ENCODE data around the gene S1PR3.

Gene S1PR3

DNA sequence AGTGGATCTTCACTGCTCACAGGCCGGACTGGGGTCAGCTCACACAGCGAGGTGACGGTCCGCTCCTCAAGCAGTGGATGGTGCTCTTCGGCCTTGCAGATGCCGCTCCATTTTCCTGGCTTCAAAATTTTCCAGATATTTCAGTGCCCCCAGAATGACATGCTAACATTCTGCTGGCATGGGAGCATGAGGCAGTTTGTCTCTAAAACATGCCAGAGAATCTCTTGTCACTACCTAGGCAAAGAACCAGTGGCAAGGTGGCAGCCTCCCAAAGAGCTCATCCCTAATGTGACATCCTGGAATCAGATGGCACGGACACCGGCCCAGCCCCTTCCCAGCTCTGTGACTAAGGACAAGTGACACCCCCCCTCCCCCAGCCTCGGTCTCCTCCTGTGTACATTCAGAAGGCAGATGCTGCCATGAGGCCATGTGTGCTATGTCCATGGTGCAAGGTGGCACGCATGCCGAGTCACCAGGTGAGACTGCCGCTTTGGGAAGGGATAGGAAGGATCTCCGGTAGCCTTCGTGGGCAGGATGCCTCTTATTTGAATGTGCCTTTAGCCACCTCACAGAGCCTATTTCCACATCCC lies 2.7 kb downstream of the S1PR3 start:
- no peak for DNase-seq

DNA sequence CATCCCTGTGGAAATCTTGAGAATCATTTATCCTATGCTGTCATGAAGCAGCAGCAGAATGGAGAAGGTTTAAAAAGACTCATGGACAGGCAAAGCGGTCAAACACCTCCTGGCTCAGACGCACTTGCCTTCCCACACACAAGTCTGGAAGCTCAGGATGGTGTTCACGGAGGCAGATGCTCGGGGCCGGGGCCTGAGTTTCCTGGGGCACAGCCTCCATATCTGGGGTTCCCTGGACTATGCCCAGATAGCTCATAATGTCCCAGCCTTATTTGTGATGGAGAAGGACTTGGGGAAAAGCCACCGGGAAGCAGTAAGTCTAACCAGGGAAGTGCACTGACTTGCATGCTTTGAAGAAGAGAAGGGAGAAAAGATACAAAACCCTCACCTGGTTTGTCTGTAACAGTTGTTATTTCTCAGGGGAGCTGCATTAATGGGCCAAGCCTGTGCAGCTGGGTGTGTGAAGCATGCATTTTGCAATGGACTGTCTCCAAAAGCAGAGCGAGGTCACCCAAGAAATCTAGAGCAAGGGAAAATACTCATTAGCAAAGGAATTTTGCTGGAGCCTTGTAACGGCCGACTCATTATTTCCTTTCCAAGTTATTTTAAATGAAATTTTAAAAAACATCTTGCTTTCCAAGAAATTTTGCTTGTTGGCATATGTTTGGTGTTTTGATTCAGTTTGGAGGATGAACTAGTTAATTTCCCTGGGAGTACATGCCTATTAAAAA lies 3.4 kb downstream of the S1PR3 start:
- DNase-seq: no peak

DNA sequence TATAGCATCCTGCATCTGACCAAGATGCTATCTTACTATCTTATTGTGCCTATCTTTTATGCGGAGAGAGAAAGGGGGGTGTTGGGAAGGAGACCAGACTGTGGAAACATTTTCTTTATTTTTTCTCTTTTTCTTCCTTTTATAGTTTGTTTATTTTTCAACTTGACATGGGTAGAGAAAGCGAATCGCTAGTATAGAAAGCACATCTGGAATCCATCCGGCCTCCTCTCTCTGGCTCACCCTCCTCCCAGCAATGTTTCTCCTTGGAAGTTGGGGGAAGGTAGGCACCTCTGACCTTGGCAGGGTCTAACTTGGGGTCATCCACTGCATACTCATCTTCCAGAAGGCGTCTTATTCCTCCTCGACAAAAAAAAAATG lies 3.9 kb downstream of the S1PR3 start:
- no peak for DNase-seq

DNA sequence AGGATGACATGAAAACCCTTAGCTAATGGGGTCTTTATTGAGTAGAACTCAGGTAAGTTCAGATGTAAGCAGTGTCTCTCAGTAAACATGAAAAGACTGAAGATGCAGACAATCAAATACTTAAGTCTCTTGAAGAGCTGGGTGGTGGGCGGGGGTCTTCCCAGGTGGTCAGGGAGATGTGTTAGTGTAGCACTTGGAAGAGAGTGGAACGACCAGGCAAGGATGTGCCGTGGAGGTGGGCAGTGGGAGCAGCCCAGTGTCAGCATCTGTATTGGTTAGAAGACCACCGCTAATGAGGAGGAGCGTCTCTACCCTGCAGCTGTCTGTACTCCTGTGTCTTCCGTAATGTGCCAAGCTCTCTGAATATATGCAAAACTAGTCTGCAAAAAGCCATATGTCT lies 4.4 kb downstream of the S1PR3 start:
- DNase-seq: no peak

DNA sequence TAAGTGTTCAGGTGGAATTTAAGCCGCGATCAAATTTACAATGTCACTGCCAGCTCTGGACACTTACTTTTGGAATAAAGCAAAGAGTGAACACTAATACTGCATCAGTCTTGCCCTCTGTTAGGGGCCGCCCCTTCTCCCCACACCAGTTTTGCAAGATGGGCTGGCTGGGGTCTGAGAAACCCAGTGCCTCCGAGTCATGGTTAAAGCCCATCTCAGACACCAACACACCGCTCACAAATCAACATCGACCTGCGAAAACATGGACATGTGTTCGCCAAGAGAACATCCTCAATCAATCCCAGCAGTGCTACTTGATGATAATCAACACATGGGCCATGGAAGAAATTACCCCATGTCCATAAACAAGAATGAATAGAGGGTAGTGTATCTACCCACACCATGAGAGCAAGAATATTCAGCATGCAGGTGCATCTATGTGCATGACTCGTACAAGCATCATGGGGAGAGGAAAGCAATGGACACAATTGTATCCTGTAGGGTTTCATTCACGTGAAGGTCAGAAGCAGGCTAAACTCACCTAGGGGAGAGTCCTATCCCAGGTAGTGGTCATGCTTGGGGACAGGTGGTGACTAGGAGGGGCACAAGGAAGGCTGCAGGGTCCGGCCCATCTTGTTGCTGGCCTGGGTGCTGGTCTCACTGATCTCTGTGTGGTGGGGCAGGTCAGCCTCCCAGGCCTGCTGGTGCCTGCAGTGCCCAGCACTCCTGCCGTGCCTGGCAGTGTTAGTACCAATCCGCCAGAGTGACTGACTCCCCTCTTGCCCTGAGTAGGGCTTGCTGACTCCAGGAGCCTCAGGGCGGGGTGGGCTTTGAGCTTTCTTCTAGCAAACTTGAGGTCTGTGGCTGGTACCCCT lies 5.0 kb downstream of the S1PR3 start:
- DNase-seq: no peak

DNA sequence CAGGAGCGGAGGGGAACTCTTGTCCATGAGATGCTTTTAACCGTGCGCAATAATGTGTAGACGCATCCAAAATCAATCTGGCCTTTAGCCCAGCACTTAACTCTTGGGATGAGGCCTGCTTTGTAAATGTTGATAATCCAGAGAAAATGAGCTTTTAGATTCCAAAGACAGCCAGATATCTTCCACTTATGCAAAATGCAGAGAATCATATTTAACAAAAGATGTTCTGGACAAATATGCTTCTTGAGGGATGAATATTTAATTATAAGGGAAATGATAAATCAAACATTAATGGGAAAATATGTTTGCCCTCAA lies 5.6 kb downstream of the S1PR3 start:
- no peak for DNase-seq

DNA sequence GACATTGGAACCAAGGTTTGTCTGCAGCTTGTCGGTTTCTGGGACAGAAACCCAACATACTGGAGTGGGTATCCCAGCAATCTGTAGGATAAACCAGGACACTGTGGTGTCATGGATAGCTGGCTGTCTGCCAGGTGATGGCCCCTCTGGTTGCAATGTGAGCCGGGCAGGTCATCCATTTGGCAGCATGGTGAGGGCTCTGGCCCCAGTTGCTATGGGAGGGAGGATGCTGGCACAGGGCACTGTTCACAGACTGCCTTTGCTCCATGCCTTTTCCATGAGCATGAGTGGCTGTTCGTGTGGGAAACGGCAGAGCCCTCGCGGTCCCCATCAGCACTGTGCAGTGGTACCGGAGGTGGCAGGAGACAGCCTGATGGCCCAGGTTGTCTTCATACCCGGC lies 6.4 kb downstream of the S1PR3 start:
- no peak for DNase-seq

DNA sequence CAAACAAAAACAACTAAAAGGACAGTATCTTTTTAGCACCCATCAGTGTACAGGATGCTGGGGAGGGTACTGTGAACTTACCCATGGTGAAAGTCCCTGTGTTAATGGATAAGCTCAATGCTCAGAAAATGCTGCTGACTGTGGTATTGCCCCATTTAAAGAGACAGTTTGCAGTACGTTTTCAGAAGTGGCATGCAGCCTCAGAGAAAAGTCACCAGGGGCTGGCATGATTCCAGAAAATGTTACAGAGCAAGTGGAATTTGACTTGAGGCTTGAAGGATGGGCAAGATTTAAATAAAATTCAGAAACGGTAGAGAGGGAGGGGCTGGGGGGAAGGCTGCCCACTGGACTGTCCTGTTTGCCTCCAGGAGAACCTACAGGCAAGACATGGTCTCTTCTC lies 7.2 kb downstream of the S1PR3 start:
- DNase-seq: no peak

DNA sequence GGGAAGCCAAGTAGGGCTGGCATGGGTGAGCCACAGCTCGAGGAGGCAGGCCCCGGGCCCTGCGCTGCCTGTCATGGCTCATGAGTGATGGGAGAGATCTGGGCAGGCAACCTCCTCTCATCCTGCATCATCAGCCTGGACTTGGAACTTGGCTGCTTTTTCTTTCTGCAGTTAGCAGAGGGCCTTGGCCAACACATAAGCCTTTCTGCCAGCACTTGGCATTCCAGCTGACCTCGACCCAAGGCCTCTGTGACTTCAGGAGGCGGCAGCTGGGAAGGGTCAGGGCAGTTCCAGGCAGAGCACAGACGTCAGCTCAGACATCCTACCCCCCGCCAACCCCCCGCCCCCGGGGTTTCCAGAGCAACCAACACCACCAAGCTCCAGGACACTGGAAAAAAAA lies 7.6 kb downstream of the S1PR3 start:
- DNase-seq: no peak

DNA sequence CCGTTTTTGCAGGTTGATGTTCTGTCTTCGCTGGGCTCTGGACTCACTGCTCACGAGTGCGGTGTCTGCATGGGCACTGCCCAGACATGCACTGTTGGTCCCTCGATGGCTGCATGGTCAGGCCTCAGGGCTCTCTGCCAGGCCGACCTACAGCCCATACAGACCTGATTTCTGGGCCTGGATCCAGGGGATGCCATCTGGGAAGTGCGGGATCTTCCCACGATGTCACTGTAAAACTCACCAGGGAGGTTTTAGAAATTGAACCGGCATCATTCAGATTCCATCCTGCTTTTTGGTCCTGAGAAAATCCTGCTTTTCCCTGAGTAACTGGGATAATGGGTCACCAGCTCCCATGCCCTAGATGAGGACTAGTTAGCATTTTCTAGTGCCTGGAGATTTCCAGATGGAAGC lies 9.1 kb downstream of the S1PR3 start:
- no peak for DNase-seq

DNA sequence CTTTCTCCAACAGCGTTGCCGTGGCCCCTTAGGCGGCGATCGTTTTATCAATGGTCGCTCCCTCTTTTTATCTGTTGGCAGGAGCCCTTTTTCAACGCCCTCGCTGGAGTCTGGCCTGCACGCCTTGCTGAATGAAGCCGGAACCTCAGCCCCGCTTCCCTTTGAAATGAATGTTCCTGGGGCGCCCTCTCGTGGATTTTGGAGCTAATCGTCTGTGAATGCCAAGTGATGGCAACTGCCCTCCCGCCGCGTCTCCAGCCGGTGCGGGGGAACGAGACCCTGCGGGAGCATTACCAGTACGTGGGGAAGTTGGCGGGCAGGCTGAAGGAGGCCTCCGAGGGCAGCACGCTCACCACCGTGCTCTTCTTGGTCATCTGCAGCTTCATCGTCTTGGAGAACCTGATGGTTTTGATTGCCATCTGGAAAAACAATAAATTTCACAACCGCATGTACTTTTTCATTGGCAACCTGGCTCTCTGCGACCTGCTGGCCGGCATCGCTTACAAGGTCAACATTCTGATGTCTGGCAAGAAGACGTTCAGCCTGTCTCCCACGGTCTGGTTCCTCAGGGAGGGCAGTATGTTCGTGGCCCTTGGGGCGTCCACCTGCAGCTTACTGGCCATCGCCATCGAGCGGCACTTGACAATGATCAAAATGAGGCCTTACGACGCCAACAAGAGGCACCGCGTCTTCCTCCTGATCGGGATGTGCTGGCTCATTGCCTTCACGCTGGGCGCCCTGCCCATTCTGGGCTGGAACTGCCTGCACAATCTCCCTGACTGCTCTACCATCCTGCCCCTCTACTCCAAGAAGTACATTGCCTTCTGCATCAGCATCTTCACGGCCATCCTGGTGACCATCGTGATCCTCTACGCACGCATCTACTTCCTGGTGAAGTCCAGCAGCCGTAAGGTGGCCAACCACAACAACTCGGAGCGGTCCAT lies 10.0 kb downstream of the S1PR3 start:
- no peak for DNase-seq

DNA sequence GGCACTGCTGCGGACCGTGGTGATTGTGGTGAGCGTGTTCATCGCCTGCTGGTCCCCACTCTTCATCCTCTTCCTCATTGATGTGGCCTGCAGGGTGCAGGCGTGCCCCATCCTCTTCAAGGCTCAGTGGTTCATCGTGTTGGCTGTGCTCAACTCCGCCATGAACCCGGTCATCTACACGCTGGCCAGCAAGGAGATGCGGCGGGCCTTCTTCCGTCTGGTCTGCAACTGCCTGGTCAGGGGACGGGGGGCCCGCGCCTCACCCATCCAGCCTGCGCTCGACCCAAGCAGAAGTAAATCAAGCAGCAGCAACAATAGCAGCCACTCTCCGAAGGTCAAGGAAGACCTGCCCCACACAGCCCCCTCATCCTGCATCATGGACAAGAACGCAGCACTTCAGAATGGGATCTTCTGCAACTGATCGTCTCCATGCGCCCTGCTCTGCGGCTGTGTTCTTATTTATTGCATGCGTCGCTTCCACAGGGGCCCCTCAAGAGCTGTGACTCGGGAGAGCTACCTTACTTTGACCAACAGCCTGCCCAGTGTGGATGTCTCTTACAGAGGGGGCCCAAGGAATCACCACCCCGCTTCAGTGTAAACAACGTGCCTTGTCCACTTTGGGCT lies 10.8 kb downstream of the S1PR3 start:
- no peak for DNase-seq

DNA sequence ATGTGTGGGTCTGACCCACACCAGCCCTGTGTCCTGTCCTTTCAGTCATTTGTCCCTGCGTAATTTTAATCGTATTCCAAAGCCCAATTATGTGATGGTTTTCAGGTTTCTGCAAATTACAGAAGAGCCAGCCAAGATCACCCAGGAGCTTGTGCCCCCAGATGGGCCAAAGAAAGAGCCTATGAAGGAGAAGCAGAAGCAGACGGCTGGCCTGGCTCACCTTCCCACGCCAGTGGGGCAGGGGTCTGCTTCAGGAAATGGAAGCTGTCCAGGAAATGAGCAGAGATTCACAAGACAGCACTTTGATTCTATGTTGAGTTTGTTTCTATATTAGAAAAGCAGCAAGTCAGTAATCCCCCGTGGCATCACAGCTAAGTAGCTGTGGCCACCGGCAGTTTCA lies 11.7 kb downstream of the S1PR3 start:
- no peak for DNase-seq

DNA sequence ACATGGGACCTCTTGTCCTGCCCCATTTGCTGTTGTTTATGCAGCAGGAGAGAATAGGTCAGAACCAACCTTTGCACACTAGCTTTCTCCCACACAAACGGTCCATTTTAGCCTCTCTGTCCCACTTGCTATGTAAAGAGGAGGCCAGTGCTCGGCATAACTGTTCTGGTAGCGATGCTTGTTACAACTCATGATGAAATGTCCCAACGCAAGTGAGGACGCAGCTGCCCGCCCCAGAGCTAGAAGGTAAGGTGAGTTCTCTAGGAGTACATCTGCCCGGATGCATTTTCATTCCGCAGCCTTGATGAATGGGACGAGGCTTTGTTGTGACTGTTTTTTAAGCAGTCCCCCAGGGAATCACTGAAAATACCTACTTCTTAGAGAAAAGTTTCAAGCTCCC lies 14.1 kb downstream of the S1PR3 start:
- no peak for DNase-seq

DNA sequence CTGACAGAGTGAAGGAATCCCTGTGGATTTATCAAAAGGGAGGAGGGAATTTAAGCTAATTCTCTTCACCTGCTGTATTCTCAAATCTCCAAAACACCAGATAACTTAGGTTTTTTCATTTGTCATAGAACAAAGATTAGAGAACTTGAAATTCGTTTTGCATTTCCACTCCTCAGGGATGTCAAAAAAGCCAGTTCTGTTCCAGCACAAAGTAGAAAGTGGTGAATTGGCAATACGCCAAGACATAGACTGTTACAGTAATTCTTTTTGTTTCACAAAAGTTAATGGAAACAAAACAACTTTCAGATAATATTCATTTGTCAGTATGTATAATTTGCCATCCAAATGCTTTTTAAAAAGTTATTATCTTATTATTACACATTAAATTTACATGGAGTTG lies 15.0 kb downstream of the S1PR3 start:
- no peak for DNase-seq

DNA sequence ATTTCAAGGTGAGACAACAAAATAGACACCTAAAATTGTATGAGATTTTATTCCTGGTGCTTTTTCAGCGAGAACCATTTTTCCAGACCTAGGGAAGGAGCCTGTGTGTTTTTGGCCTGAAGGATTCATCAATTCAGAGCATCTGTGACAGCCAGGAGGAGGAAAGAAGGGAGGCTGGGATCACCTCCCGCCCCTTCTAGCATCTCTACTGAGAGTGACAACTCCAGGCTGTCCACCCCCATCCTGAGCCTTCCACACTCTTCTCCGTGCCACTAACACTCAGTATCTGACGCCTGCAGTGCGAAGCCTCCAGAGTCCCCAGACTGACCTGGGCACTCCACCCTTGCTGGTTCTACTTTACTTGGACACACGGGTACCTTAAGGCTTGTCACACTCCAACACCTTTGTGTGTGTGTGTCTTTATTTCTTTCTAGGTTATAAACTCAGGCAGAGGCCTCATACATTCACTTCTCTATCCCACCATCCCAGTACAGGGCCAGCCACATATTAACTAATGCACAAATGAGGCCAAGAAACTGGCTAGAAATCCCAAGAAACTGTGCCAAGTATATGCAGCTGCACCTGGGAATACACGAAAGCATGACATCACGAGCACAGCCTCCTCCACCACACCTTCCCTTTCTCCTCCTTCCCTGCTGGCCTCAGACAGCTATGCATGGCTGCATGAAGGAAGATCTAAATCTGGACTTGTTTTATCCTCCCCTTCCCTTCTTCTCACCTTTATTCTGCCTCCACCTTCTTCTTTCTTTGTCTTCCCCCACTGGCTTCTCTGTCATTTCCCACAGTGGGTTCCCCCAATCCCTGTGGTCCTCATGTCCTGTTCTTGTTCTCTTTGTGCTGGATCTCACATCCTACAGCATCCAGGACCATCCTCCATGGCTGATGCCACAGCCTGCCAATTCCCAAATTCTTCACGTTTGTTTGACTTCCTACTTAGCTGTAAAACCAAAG lies 16.0 kb downstream of the S1PR3 start:
- DNase-seq: no peak

DNA sequence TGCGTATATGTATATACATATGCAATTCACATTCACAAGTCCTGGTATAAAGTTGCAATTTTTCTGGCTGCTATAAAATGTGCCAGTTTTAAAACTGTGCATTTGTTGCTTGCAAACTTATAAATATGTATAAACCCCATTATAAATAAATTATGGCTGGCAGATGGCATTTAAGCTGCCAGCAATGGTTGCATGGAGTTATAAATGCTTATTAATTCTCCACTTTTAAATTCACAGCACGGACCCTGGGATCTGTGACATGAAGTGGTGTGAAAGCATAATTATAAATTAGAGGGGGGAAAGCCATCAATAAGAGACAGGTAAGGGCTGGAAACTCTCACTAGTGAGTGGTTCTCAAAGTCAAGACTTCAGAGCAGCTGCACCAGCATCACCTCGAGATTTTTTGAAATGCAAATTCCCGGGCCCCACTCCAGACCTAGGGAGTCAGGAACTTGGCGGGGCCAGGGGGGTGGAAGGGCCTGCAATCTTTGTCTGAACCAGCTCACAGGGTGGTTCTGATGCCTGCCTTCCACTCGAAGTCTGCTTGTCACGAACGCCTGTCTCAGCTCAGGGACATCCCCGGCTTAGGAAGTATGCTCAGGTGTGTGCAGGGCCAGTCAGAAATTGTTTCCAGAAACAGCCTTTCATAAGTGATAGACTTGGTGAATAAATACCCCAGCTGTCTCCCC lies 16.9 kb downstream of the S1PR3 start:
- DNase-seq: no peak

DNA sequence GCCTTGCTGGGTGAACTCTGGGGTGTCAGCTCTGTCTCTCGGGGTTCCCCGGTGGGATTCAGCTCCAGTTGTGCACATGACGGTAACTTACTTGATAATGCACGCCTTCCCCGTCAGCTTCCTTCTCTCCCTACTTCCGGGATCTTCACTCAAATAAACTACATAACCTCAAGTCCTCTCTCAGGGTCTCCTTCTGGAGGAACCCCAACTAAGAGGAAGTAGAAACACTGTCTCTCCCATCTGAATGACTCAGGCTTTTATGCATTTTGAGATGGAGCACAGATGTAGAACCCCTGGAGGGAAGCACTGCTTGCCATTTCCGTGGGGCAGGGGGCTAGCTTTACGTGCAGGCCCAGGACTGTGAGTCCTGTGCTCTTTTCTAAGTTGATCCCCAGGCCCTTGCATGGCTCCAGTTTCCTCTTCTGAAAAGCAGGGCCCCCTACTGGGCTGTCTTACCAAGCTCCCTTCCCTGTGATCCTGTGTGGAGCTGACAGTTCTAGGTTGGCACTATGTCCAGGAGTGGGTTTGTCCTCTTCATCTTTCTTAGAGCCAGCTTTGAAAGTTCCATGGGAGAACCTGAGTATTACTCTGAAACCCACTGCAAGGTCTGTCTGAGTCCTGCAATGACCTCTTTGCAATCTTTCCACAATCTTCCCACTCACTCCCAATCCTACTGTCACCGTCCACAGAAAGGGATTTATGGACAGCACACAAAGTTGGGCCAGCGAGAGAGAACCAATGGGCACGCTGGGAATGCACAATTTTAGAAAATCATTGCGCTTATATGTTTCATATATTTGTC lies 17.7 kb downstream of the S1PR3 start:
- DNase-seq: no peak

DNA sequence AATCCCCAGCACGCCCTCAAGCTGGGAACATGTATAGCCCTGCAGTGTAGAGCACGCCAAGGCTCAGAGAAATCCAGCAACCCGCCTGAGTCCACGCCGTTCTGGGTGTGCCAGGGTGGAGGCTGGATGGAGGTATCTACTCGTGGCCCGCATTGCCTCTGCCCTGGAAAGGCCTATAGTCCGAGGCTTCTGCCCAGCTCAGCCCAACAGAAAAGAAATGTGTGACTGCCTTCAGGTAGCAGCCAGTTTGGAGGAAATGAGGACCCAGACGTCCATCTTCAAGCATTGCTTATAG lies 18.2 kb downstream of the S1PR3 start:
- no peak for DNase-seq

DNA sequence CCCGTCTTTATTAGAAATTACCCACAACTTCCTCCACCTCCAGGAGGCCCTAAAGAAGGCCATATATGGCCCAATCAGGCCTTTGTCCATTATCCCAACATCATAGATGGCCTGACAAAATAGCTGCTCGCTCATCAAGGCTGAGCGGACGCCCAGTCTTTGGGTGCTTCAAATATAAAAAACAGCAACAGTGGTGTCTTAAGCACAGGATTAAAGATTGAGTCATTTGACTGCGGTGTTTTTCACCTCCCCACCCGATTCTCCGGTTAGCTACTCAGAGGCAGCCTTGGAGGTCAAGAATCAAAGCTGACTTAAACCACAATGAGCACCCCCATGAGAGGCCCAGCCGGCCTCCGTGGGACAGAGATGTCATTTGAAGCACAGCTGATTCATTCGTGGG lies 18.8 kb downstream of the S1PR3 start:
- no peak for DNase-seq

All from activated gamma-delta T cell (primary cell).